GM20431 (cell line): ENCODE results near the gene ARHGEF16.

Experiments
- in situ Hi-C: fragments of 300-500 bp; cut with MseI, MboI; formaldehyde crosslinking; loops from one replicate; pipeline ENCODE4 v1.15.0; 2020; ENCODE audit warnings: low sequenced_read_pairs; ENCODE audit not compliant: unreplicated experiment

Gene ARHGEF16

GRCh38 chr1:3476666-3477065 lies 22.2 kb downstream of the ARHGEF16 start:
- in situ Hi-C loops: no loop called here

GRCh38 chr1:3477241-3477995 lies 23.0 kb downstream of the ARHGEF16 start:
- in situ Hi-C loops: no loop called here

- in situ Hi-C loops: no loop called here
Observed at GRCh38 chr1:3478187-3478586, 23.7 kb downstream of the ARHGEF16 start.

GRCh38 chr1:3479511-3480368 lies 25.3 kb downstream of the ARHGEF16 start:
- in situ Hi-C loops: no loop called here

GRCh38 chr1:3480369-3480719 lies 25.9 kb downstream of the ARHGEF16 start:
- in situ Hi-C loops: no loop called here

- in situ Hi-C loops: no loop called here
Observed at GRCh38 chr1:3481046-3481445, 26.6 kb downstream of the ARHGEF16 start.

- in situ Hi-C loops: no loop called here
Observed at GRCh38 chr1:3481836-3482375, 27.4 kb downstream of the ARHGEF16 start.

GRCh38 chr1:3482378-3482849 lies 27.9 kb downstream of the ARHGEF16 start:
- in situ Hi-C loops: no loop called here

- in situ Hi-C loops: no loop called here
Observed at GRCh38 chr1:3483380-3483779, 28.9 kb downstream of the ARHGEF16 start.

- in situ Hi-C loops: no loop called here
Observed at GRCh38 chr1:3483801-3484444, 29.5 kb downstream of the ARHGEF16 start.

- in situ Hi-C loops: no loop called here
Observed at GRCh38 chr1:3485016-3485415, 30.6 kb downstream of the ARHGEF16 start.

- in situ Hi-C loops: no loop called here
Observed at GRCh38 chr1:3488432-3488831, 34.0 kb downstream of the ARHGEF16 start.

- in situ Hi-C loops: no loop called here
Observed at GRCh38 chr1:3490046-3490745, 35.7 kb downstream of the ARHGEF16 start.

- in situ Hi-C loops: no loop called here
Observed at GRCh38 chr1:3491291-3492246, 37.1 kb downstream of the ARHGEF16 start.

GRCh38 chr1:3492545-3493246 lies 38.2 kb downstream of the ARHGEF16 start:
- in situ Hi-C loops: no loop called here

GRCh38 chr1:3494321-3495308 lies 40.1 kb downstream of the ARHGEF16 start:
- in situ Hi-C loops: no loop called here
